ENCODE measurements around the gene KIF2C. TPM values are rescaled to one million over a fixed set of nuclear protein-coding genes. Genes with fewer than 3 reads are reported as not detected.
"Not testable (repeated sequence)": the region's sequence is repeated elsewhere in the genome, so short reads cannot be mapped to it uniquely, and the experiment has no call there.

Gene KIF2C
- total RNA-seq, 2 donors from 2014 or later = 1.4 to 1.7 TPM

DNA sequence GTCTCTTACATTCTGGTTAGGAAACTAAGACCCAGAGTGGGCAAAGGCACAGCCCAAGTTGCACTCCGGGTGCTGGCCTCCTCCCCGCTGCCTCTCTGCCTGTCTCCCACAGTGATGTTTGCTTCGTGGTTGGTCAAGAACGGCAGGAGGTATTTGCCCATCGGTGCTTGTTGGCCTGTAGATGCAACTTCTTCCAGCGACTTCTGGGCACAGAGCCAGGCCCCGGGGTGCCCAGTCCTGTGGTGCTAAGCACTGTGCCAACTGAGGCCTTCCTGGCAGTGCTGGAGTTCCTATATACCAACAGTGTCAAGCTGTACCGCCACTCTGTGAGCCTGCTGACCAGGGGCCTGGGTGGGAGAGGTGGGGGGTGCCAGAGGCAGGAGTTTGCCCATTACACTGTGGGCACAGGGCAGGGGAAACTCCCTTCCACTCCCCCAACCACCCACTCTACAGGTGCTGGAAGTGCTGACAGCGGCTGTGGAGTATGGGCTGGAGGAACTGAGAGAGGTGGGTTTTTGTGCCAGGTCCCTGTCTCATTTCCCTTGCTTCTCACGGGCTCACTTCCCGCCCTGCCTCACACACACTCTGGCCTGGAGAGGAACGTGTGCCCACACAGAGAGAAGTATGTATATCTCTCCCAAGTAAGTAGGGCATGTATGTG is 70.6 kb downstream of the KIF2C start:
- H3K27ac Mint-ChIP-seq = peak overlapping the region; percentile 100
- peak overlapping the region; percentile 82 for H3K4me3 Mint-ChIP-seq
- no peak for ATAC-seq
- H3K4me1 Mint-ChIP-seq = peaks cover 68% of the 10 kb centered on the region
- H3K36me3 Mint-ChIP-seq (ENCODE audit: low read depth) = peaks cover 5% of the 10 kb centered on the region
- H3K27me3 Mint-ChIP-seq = no peaks in the 10 kb centered on the region
- peak in 1 of 3 donors; percentile 30 for DNase-seq
- no peaks in the 10 kb centered on the region for H3K9me3 ChIP-seq (ENCODE audit: control insufficient read depth, low read length, poor library complexity, severe bottlenecking)

- ATAC-seq; DNase-seq; H3K9me3 ChIP-seq (ENCODE audit: control insufficient read depth, low read length, poor library complexity, severe bottlenecking); H3K27me3 Mint-ChIP-seq; H3K36me3 Mint-ChIP-seq (ENCODE audit: low read depth): not testable (repeated sequence)
- Mint-ChIP-seq H3K4me1 (peaks cover 67% of the 10 kb centered on the region), H3K27ac (peak overlapping the region; percentile 100), H3K4me3 (peak overlapping the region; percentile 82)
These were observed 71.1 kb downstream of the KIF2C start for GRCh38 chr1:44810762-44811105.

DNA sequence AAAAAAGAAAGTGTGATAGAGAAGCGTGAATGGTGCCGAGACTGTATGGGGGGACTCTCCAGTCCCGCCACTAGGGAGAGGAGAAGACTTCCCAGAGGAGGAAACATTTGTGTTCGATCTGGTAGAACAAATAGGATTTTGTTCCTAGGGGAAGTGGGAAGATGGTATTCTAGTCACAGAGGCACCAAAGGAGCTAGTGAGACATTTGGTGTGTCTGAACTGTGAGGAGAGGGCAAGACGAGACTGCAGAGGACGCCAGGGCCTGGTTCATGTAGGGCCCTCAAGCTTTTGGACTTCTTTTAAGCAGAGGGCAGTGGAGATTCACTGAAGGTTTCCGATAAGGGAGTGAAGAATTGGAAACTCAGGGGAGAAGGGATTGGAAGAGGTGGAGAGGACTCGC is 71.6 kb downstream of the KIF2C start:
- no peaks in the 10 kb centered on the region for H3K9me3 ChIP-seq (ENCODE audit: control insufficient read depth, low read length, poor library complexity, severe bottlenecking)
- peaks cover 67% of the 10 kb centered on the region for H3K4me1 Mint-ChIP-seq
- H3K36me3 Mint-ChIP-seq (ENCODE audit: low read depth) = peaks cover 5% of the 10 kb centered on the region
- no peaks in the 10 kb centered on the region for H3K27me3 Mint-ChIP-seq
- H3K4me3 Mint-ChIP-seq = peak overlapping the region; percentile 82
- DNase-seq (no peak), ATAC-seq (no peak)
- H3K27ac Mint-ChIP-seq = peak overlapping the region; percentile 100

- H3K27me3 Mint-ChIP-seq = no peaks in the 10 kb centered on the region
- peaks cover 60% of the 10 kb centered on the region for H3K4me1 Mint-ChIP-seq
- DNase-seq = no peak
These were observed 73.3 kb downstream of the KIF2C start for GRCh38 chr1:44812822-44813543.

DNA sequence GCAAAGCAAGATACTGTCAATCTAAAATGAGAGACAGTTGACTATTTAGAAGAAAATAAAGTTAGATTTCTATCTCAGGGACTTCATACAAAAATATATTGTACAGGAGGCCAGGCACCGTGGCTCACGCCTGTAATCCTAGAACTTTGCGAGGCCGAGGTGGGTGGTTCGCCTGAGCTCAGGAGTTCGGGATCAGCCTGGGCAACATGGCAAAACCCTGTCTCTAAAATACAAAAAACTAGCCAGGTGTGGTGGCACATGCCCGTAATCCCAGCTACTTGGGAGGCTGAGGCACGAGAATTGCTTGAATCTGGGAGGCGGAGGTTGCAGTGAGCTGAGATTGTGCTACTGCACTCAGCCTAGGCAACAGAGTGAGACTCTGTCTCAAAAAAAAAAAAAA is 76.3 kb downstream of the KIF2C start:
- not testable (repeated sequence) for DNase-seq; ATAC-seq; H3K36me3 Mint-ChIP-seq (ENCODE audit: low read depth); H3K9me3 ChIP-seq (ENCODE audit: control insufficient read depth, low read length, poor library complexity, severe bottlenecking); H3K27me3 Mint-ChIP-seq
- peak overlapping the region; percentile 95 for H3K4me3 Mint-ChIP-seq
- peaks cover 56% of the 10 kb centered on the region for H3K4me1 Mint-ChIP-seq
- H3K27ac Mint-ChIP-seq = peak overlapping the region; percentile 100

More at GRCh38 chr1:44812822-44813543, 73.3 kb downstream of the KIF2C start:
- ATAC-seq = no peak
- H3K36me3 Mint-ChIP-seq (ENCODE audit: low read depth) = no peaks in the 10 kb centered on the region
- H3K9me3 ChIP-seq (ENCODE audit: control insufficient read depth, low read length, poor library complexity, severe bottlenecking) = no peaks in the 10 kb centered on the region
- peak overlapping the region; percentile 100 for H3K27ac Mint-ChIP-seq
- H3K4me3 Mint-ChIP-seq = peak overlapping the region; percentile 95

GRCh38 chr1:44817307-44817706 is 77.7 kb downstream of the KIF2C start:
- Mint-ChIP-seq H3K36me3 (ENCODE audit: low read depth) (no peaks in the 10 kb centered on the region), H3K27ac (peak overlapping the region; percentile 100), H3K27me3 (no peaks in the 10 kb centered on the region), H3K4me1 (peaks cover 48% of the 10 kb centered on the region), H3K4me3 (no peak overlapping the region)
- no peaks in the 10 kb centered on the region for H3K9me3 ChIP-seq (ENCODE audit: control insufficient read depth, low read length, poor library complexity, severe bottlenecking)
- ATAC-seq (no peak), DNase-seq (no peak)

Other genes with a start within 250 kb of the KIF2C start
- gene TMEM53, start 65.4 kb upstream of the KIF2C start, total RNA-seq = 1 to 10 TPM; 2.6 to 2.8 TPM
- gene ARMH1, start 65.1 kb upstream of the KIF2C start, total RNA-seq = 10 to 100 TPM; 53.0 to 56.8 TPM
- not detected for gene RNU5D-1, start 8.7 kb upstream of the KIF2C start, total RNA-seq
- 1,000 to 10,000 TPM; 2,841 to 3,014 TPM for gene RPS8, start 35.7 kb downstream of the KIF2C start, total RNA-seq
- 1 to 10 TPM; 1.1 to 1.4 TPM for gene BEST4, start 48.3 kb downstream of the KIF2C start, total RNA-seq
- gene PLK3, start 60.5 kb downstream of the KIF2C start, total RNA-seq = 100 to 1,000 TPM; 389 to 523 TPM
- 1 to 10 TPM; 5.5 to 6.2 TPM for gene DYNLT4, start 67.5 kb downstream of the KIF2C start, total RNA-seq
- 10 to 100 TPM; 43.1 to 56.6 TPM for gene BTBD19, start 68.7 kb downstream of the KIF2C start, total RNA-seq
- 1 to 10 TPM; 1.6 to 1.7 TPM for gene PTCH2, start 103.4 kb downstream of the KIF2C start, total RNA-seq
- gene EIF2B3, start 246.8 kb downstream of the KIF2C start, total RNA-seq = 10 to 100 TPM in 1 of 2 donors, 1 to 10 TPM in 1; 9.0 to 13.0 TPM

Data from T-helper 17 cell (primary cell).